ENCODE data around the gene PRDM16. TPM values are rescaled to one million over a fixed set of nuclear protein-coding genes. Genes with fewer than 3 reads are reported as not detected.

Gene PRDM16
- polyA plus RNA-seq, 3 donors = not detected

DNA sequence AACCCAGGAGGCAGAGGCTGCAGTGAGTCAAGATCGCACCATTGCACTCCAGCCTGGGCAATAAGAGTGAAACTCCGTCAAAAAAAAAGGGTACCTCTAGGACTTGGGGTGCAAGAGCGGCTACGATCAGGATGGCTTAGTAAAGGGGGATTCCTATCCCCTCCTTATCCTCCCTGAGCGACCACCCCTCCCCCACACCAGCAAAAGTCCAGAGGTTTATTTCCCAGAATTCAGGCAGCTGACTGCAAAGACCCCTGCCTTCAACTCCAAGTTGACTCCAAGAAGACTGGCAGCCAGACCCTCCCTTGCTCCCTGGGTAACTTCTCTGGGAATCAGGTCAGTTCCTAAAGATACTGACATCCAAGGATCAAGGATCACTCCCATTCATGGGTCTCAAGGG lies 12.4 kb upstream of the PRDM16 start:
- Histone ChIP-seq H3K4me1 (ENCODE audit: control insufficient read depth in 1 of 2, insufficient read depth in 2 of 2, low read length in 2 of 2) (no peaks in the 10 kb centered on the region), H4K20me1 (ENCODE audit: insufficient read depth, low read length) (no peaks in the 10 kb centered on the region), H3K9me3 (replicated peaks in 1 of 2; ENCODE audit: control insufficient read depth in 1 of 2, insufficient read depth in 1 of 2, low read length in 2 of 2) (peaks cover 0 to 7% of the 10 kb centered on the region in 2 donors), H3K27me3 (ENCODE audit: control insufficient read depth in 2 of 2, insufficient read depth in 2 of 2, low read length in 2 of 2) (no peaks in the 10 kb centered on the region), H3K4me2 (replicated peaks; ENCODE audit: extremely low read depth, low read length, poor library complexity, severe bottlenecking) (no peak overlapping the region), H3K4me3 (replicated peaks in 1 of 3; ENCODE audit: low read depth in 2 of 3, low read length in 3 of 3) (no peak overlapping the region), H3K36me3 (replicated peaks in 1 of 2; ENCODE audit: control insufficient read depth in 1 of 2, insufficient read depth in 2 of 2, low read length in 2 of 2) (no peaks in the 10 kb centered on the region), H2AFZ (ENCODE audit: insufficient read depth, low read depth, low read length, poor library complexity, severe bottlenecking) (no peak overlapping the region), H3K9ac (ENCODE audit: insufficient read depth, low read length, poor library complexity, severe bottlenecking) (no peak overlapping the region), H3K79me2 (ENCODE audit: insufficient read depth, low read length) (no peaks in the 10 kb centered on the region), H3K27ac (ENCODE audit: low read depth in 1 of 2, low read length in 2 of 2) (no peak overlapping the region)
- peaks cover 0 to 4% (median 2%) of the 10 kb centered on the region in 7 donors for H3K9me3 Mint-ChIP-seq
- no peak overlapping the region for H3K27ac Mint-ChIP-seq
- WGBS (ENCODE audit: insufficient coverage) = 83% methylated on average over 1 of the region's 5 CpGs
- peaks cover 1 to 10% (median 7%) of the 10 kb centered on the region in 3 donors for H3K27me3 Mint-ChIP-seq (ENCODE audit: low read depth in 3 of 3)
- DNase-seq = no peak
- TF ChIP-seq, protein P1, sequence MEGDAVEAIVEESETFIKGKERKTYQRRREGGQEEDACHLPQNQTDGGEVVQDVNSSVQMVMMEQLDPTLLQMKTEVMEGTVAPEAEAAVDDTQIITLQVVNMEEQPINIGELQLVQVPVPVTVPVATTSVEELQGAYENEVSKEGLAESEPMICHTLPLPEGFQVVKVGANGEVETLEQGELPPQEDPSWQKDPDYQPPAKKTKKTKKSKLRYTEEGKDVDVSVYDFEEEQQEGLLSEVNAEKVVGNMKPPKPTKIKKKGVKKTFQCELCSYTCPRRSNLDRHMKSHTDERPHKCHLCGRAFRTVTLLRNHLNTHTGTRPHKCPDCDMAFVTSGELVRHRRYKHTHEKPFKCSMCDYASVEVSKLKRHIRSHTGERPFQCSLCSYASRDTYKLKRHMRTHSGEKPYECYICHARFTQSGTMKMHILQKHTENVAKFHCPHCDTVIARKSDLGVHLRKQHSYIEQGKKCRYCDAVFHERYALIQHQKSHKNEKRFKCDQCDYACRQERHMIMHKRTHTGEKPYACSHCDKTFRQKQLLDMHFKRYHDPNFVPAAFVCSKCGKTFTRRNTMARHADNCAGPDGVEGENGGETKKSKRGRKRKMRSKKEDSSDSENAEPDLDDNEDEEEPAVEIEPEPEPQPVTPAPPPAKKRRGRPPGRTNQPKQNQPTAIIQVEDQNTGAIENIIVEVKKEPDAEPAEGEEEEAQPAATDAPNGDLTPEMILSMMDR (IDR thresholded peaks at IDR 0.05) = no peak
- H3K4me3 Mint-ChIP-seq = no peak overlapping the region
- intact Hi-C loops (cut with micrococcal nuclease) = no loop called here
- no peaks in the 10 kb centered on the region for H3K4me1 Mint-ChIP-seq
- no peaks in the 10 kb centered on the region for H3K36me3 Mint-ChIP-seq

DNA sequence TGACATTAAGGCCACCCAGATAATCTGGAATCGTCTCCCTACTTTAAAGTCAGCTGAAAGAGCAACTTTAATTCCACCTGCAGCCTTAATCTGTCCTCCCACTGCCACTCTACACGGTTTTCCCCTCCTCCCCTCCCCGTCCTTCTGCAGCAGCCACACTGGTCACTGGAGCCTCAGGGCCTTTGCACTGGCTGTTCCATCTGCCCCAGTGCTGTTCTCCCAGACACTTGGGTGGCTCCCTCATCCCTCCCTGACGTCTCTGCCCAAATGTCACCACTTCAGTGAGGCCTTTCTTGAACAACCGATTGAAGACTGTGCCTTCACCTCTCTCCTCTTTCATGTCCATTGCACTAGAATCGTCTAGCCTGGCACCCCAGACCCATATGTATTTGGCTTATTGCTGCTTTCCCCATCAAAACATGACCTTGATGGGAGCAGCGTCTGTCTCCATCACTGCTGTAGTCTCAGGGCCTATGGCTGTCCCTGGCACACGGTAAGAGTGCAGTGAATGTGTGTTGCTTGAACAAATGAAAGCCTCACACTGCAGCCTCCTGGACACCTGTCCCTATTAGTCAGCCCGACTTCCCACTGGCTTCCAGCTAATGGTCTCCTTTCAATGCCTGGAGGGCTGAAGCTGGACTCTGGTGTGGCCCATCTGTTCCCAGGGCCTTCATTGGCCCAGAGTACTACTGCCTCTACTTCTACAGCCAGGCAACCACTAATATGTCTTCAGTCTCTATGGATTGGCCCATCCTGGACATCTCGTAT lies 10.6 kb upstream of the PRDM16 start:
- no peak overlapping the region for H3K27ac Mint-ChIP-seq
- DNase-seq = no peak
- H2AFZ ChIP-seq (ENCODE audit: insufficient read depth, low read depth, low read length, poor library complexity, severe bottlenecking) = no peak overlapping the region

More for the DNA sequence above, 10.6 kb upstream of the PRDM16 start:
- TF ChIP-seq, protein P1 (IDR thresholded peaks at IDR 0.05) = no peak
- no peaks in the 10 kb centered on the region for H3K4me1 ChIP-seq (ENCODE audit: control insufficient read depth in 1 of 2, insufficient read depth in 2 of 2, low read length in 2 of 2)
- H3K9ac ChIP-seq (ENCODE audit: insufficient read depth, low read length, poor library complexity, severe bottlenecking) = no peak overlapping the region
- Mint-ChIP-seq H3K9me3 (peaks cover 0 to 2% (median 0%) of the 10 kb centered on the region in 7 donors), H3K27me3 (ENCODE audit: low read depth in 3 of 3) (peaks cover 1 to 8% (median 7%) of the 10 kb centered on the region in 3 donors), H3K4me1 (no peaks in the 10 kb centered on the region), H3K4me3 (no peak overlapping the region), H3K36me3 (no peaks in the 10 kb centered on the region)
- WGBS (ENCODE audit: insufficient coverage) = 90% methylated on average over 8 of the region's 10 CpGs
- H3K4me3 ChIP-seq (replicated peaks in 1 of 3; ENCODE audit: low read depth in 2 of 3, low read length in 3 of 3) = no peak overlapping the region
- no peaks in the 10 kb centered on the region for H4K20me1 ChIP-seq (ENCODE audit: insufficient read depth, low read length)
- H3K4me2 ChIP-seq (replicated peaks; ENCODE audit: extremely low read depth, low read length, poor library complexity, severe bottlenecking) = no peak overlapping the region
- no peaks in the 10 kb centered on the region for H3K9me3 ChIP-seq (replicated peaks in 1 of 2; ENCODE audit: control insufficient read depth in 1 of 2, insufficient read depth in 1 of 2, low read length in 2 of 2)
- H3K27me3 ChIP-seq (ENCODE audit: control insufficient read depth in 2 of 2, insufficient read depth in 2 of 2, low read length in 2 of 2) = no peaks in the 10 kb centered on the region
- H3K36me3 ChIP-seq (replicated peaks in 1 of 2; ENCODE audit: control insufficient read depth in 1 of 2, insufficient read depth in 2 of 2, low read length in 2 of 2) = no peaks in the 10 kb centered on the region
- no peaks in the 10 kb centered on the region for H3K79me2 ChIP-seq (ENCODE audit: insufficient read depth, low read length)
- intact Hi-C loops (cut with micrococcal nuclease) = no loop called here
- H3K27ac ChIP-seq (ENCODE audit: low read depth in 1 of 2, low read length in 2 of 2) = no peak overlapping the region

Measured in CD14-positive monocyte (primary cell).